CD8-positive, alpha-beta memory T cell (primary cell): ENCODE measurements around the gene FBXW4. TPM values are rescaled to one million over a fixed set of nuclear protein-coding genes. Genes with fewer than 3 reads are reported as not detected.
A peak's percentile ranks its signal among the peaks of the same experiment; 100 is the strongest.

Experiments
- CTCF ChIA-PET: fragments of 350-600 bp; sonication (Branson Sonifier 250); formaldehyde crosslinking; loops from one replicate; lab custom pipeline; 2021; ENCODE audit warnings: antibody characterized with exemption; lab: Charles Lee
- POLR2A ChIA-PET: fragments of 350-600 bp; sonication (Branson Sonifier 250); formaldehyde crosslinking; loops from one replicate; lab custom pipeline; 2021; ENCODE audit warnings: antibody characterized with exemption; lab: Charles Lee
- DNase-seq, 5 donors: peaks; one replicate each; pipeline versions ENCODE4 v3.0.0 to v3.0.0-alpha.2; 2020 to 2022; ENCODE audit warnings: mixed read lengths in 1 of 5
- H3K27ac ChIP-seq: one replicate; pipeline ENCODE4 v1.7.0; 2013; ENCODE audit warnings: low read depth, mild to moderate bottlenecking, low read length, moderate library complexity
- H3K27me3 ChIP-seq: 2 replicates; pipeline ENCODE4 v1.7.0; 2013; ENCODE audit warnings: low read length, mild to moderate bottlenecking; ENCODE audit not compliant: insufficient read depth, poor library complexity, severe bottlenecking
- H3K36me3 ChIP-seq: 2 replicates; pipeline ENCODE4 v1.7.0; 2013; ENCODE audit warnings: mild to moderate bottlenecking, low read length, moderate library complexity; ENCODE audit not compliant: insufficient read depth
- H3K4me1 ChIP-seq: 2 replicates; pipeline ENCODE4 v1.7.0; 2013; ENCODE audit warnings: mild to moderate bottlenecking, low read length, moderate library complexity; ENCODE audit not compliant: insufficient read depth
- H3K4me3 ChIP-seq: 2 replicates; pipeline ENCODE4 v1.7.0; 2013; ENCODE audit warnings: mild to moderate bottlenecking, low read length
- H3K9me3 ChIP-seq: 2 replicates; pipeline ENCODE4 v1.7.0; 2013; ENCODE audit warnings: mild to moderate bottlenecking, low read length
- H3K27ac Mint-ChIP-seq, 8 donors: one replicate each; pipeline ENCODE4 v1.8.0; 2020 to 2021; ENCODE audit warnings: mixed read lengths in 8 of 8, mild to moderate bottlenecking in 6 of 8, inconsistent platforms in 3 of 8, moderate library complexity in 3 of 8
- H3K27me3 Mint-ChIP-seq, 2 donors: one replicate each; pipeline ENCODE4 v1.8.0; 2020 to 2021; ENCODE audit warnings: mixed read lengths in 2 of 2, mild to moderate bottlenecking in 1 of 2, moderate library complexity in 1 of 2
- H3K36me3 Mint-ChIP-seq, 3 donors: one replicate each; pipeline ENCODE4 v1.8.0; 2020 to 2021; ENCODE audit warnings: mixed read lengths in 3 of 3, inconsistent platforms in 1 of 3, mild to moderate bottlenecking in 1 of 3
- H3K4me1 Mint-ChIP-seq, 3 donors: one replicate each; pipeline ENCODE4 v1.8.0; 2020 to 2021; ENCODE audit warnings: mixed read lengths in 3 of 3, inconsistent platforms in 1 of 3, mild to moderate bottlenecking in 1 of 3
- H3K4me3 Mint-ChIP-seq, 7 donors: one replicate each; pipeline ENCODE4 v1.8.0; 2020 to 2021; ENCODE audit warnings: mixed read lengths in 7 of 7, mild to moderate bottlenecking in 6 of 7, moderate library complexity in 4 of 7, inconsistent platforms in 2 of 7
- H3K9me3 Mint-ChIP-seq, 5 donors: one replicate each; pipeline ENCODE4 v1.8.0; 2020 to 2022; ENCODE audit warnings: mixed read lengths in 5 of 5, mild to moderate bottlenecking in 3 of 5, moderate library complexity in 2 of 5, inconsistent platforms in 1 of 5
- polyA plus RNA-seq: library from polyadenylated mRNA; unstranded; fragments of 300-500 nt; fragmentation: Illumina TruSeq; gene quantifications from one replicate; pipeline ENCODE4 v1.2.3, GENCODE V29; 2021
- total RNA-seq, 2 experiments: library from RNA; stranded (reverse); gene quantifications; one replicate each; pipeline ENCODE4 v1.2.3, GENCODE V29; 2021

FBXW4 gene
- total and polyA plus RNA-seq, 3 experiments from 2014 or later: 13.1 to 54.4 (median 44.2) TPM

- no peaks in the 10 kb centered on the region for H3K27me3 ChIP-seq
- H3K4me3 ChIP-seq: no peak overlapping the region
- peaks cover 8% of the 10 kb centered on the region for H3K36me3 ChIP-seq
- POLR2A ChIA-PET: no interaction called here
- H3K27ac ChIP-seq: no peak overlapping the region
- Mint-ChIP-seq H3K4me3 (no peak overlapping the region), H3K27ac (no peak overlapping the region), H3K36me3 (peaks cover 0 to 56% (median 17%) of the 10 kb centered on the region in 3 donors), H3K9me3 (no peaks in the 10 kb centered on the region), H3K4me1 (peaks cover 11 to 47% (median 24%) of the 10 kb centered on the region in 3 donors), H3K27me3 (no peaks in the 10 kb centered on the region)
- CTCF ChIA-PET: no interaction called here
- H3K9me3 ChIP-seq: no peaks in the 10 kb centered on the region
- DNase-seq: no peak
- H3K4me1 ChIP-seq: no peaks in the 10 kb centered on the region
Measured at GRCh38 chr10:101651336-101651735, 43.6 kb downstream of the FBXW4 start.

DNA sequence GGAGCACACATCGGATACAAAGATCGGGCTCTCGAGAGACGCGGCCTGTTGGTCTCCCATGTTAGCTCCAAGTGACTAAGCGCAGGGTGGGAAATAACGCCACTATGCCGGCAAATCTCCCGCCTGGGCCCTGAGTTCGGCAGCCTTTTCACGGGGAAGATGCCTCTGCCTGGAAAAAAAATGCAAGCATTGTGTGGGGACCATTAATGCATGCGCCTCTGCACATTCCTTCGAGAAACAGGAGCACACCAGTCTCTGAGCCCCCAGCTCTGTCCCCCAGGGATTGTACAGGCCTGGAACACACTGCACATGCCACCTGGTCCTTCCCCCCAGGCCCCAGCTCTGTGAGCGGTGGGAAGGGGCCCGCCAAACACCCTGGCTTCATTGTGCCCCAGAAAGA, 44.1 kb downstream of the FBXW4 start:
- peaks cover 8% of the 10 kb centered on the region for H3K36me3 ChIP-seq
- no peak overlapping the region for H3K27ac ChIP-seq
- no peak overlapping the region for H3K4me3 ChIP-seq
- H3K4me1 Mint-ChIP-seq: peaks cover 11 to 45% (median 22%) of the 10 kb centered on the region in 3 donors
- POLR2A ChIA-PET: no interaction called here
- H3K9me3 ChIP-seq: no peaks in the 10 kb centered on the region
- CTCF ChIA-PET: no interaction called here
- H3K27me3 ChIP-seq: no peaks in the 10 kb centered on the region
- no peaks in the 10 kb centered on the region for H3K4me1 ChIP-seq
- no peaks in the 10 kb centered on the region for H3K27me3 Mint-ChIP-seq
- no peak overlapping the region for H3K4me3 Mint-ChIP-seq
- no peaks in the 10 kb centered on the region for H3K9me3 Mint-ChIP-seq
- no peak for DNase-seq
- peak overlapping the region in 1 of 8 donors; percentile 58 for H3K27ac Mint-ChIP-seq
- peaks cover 0 to 54% (median 13%) of the 10 kb centered on the region in 3 donors for H3K36me3 Mint-ChIP-seq

- no peaks in the 10 kb centered on the region for H3K36me3 ChIP-seq
- POLR2A ChIA-PET: no interaction called here
- CTCF ChIA-PET: no interaction called here
- Mint-ChIP-seq H3K36me3 (peaks cover 0 to 57% (median 4%) of the 10 kb centered on the region in 3 donors), H3K4me1 (peaks cover 11 to 49% (median 27%) of the 10 kb centered on the region in 3 donors), H3K9me3 (no peaks in the 10 kb centered on the region), H3K4me3 (peak overlapping the region in 1 of 7 donors; percentile 44), H3K27me3 (peaks cover 0 to under 1% of the 10 kb centered on the region in 2 donors), H3K27ac (peak overlapping the region in 5 of 8 donors; percentile 13 to 88 (median 52))
- no peaks in the 10 kb centered on the region for H3K27me3 ChIP-seq
- H3K4me1 ChIP-seq: no peaks in the 10 kb centered on the region
- DNase-seq: no peak
- H3K27ac ChIP-seq: no peak overlapping the region
- H3K9me3 ChIP-seq: no peaks in the 10 kb centered on the region
- no peak overlapping the region for H3K4me3 ChIP-seq
Measured at GRCh38 chr10:101649525-101650085, 45.4 kb downstream of the FBXW4 start.

DNA sequence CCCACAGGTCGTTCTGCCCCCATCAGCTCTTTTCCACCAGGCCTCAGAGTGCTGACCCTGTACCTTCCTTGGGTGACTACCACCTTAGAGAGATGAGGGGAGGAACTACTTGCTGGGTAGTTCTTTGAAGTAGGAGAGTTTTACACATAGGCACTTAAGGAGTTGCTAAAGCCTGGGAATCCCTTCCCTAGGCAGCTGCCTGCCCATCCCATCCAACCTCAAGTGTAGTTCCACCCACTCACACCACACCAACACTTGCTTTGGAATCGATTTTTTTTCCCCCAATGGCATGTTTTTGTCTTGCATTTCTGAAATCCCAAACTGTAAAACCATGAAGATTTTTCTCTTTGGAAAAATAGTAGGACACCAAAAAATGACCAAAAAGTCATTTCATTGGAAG, 47.7 kb downstream of the FBXW4 start:
- Mint-ChIP-seq H3K36me3 (peaks cover 0 to 77% (median 7%) of the 10 kb centered on the region in 3 donors), H3K4me3 (no peak overlapping the region), H3K27ac (peak overlapping the region in 4 of 8 donors; percentile 27 to 90 (median 66)), H3K4me1 (peaks cover 16 to 69% (median 34%) of the 10 kb centered on the region in 3 donors), H3K9me3 (no peaks in the 10 kb centered on the region), H3K27me3 (peaks cover 0 to 1% of the 10 kb centered on the region in 2 donors)
- Histone ChIP-seq H3K4me1 (no peaks in the 10 kb centered on the region), H3K9me3 (no peaks in the 10 kb centered on the region), H3K27ac (no peak overlapping the region), H3K36me3 (no peaks in the 10 kb centered on the region), H3K4me3 (no peak overlapping the region), H3K27me3 (no peaks in the 10 kb centered on the region)
- DNase-seq: no peak
- POLR2A ChIA-PET: no interaction called here
- CTCF ChIA-PET: no interaction called here

DNA sequence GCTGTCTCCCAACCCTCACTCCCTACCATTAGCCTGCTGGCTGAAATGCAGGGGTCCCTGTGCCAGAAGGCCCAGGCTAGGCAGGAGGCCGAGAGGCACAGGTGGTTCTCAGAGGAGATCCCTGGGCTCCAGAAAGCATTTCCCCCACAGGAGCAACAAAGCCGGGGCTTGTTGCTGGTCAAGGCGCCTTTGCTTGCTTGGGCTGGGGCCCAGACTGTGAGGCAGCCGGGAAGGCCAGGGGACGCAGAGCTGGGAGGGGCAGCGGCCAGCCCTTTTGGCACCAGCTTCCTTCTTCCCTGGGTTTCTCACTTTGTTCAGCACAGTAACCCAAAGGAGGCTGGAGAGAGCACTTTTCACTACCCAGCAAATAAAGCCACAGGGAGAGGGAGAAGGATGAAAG, 48.6 kb downstream of the FBXW4 start:
- Histone ChIP-seq H3K4me3 (no peak overlapping the region), H3K27ac (no peak overlapping the region), H3K36me3 (no peaks in the 10 kb centered on the region), H3K27me3 (no peaks in the 10 kb centered on the region), H3K4me1 (no peaks in the 10 kb centered on the region), H3K9me3 (no peaks in the 10 kb centered on the region)
- peaks cover 0 to 1% of the 10 kb centered on the region in 2 donors for H3K27me3 Mint-ChIP-seq
- ChIA-PET CTCF (no interaction called here), POLR2A (no interaction called here)
- H3K9me3 Mint-ChIP-seq: no peaks in the 10 kb centered on the region
- no peak for DNase-seq
- H3K4me3 Mint-ChIP-seq: no peak overlapping the region
- H3K4me1 Mint-ChIP-seq: peaks cover 16 to 74% (median 38%) of the 10 kb centered on the region in 3 donors
- peak overlapping the region in 1 of 8 donors; percentile 38 for H3K27ac Mint-ChIP-seq
- peaks cover 0 to 80% (median 4%) of the 10 kb centered on the region in 3 donors for H3K36me3 Mint-ChIP-seq

DNA sequence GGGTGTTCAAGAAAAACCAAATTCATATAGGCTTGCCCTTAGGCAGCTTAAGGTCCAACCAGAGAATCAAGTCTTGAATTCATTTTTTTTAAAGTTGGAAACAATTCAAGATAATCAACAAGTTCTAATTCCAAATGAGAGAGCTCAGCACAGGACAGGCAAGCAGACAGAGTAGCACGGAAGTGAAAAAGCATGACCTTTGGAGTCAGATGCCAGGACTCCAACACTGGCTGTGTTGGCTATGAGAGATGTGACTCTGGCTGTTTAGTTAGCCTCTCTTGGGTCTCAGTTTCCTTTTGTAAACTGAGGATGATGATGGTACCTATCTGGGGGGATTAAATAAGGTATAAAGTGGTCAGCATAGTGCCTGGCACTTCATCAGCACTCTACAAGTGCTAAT, 49.3 kb downstream of the FBXW4 start:
- H3K4me3 Mint-ChIP-seq: no peak overlapping the region
- H3K27ac ChIP-seq: no peak overlapping the region
- ChIA-PET POLR2A (no interaction called here), CTCF (no interaction called here)
- no peaks in the 10 kb centered on the region for H3K4me1 ChIP-seq
- no peaks in the 10 kb centered on the region for H3K9me3 Mint-ChIP-seq
- no peaks in the 10 kb centered on the region for H3K36me3 ChIP-seq
- peaks cover 17 to 77% (median 39%) of the 10 kb centered on the region in 3 donors for H3K4me1 Mint-ChIP-seq
- no peaks in the 10 kb centered on the region for H3K9me3 ChIP-seq
- no peaks in the 10 kb centered on the region for H3K27me3 ChIP-seq
- H3K27ac Mint-ChIP-seq: peak overlapping the region in 6 of 8 donors; percentile 27 to 79 (median 51)
- no peak overlapping the region for H3K4me3 ChIP-seq
- H3K36me3 Mint-ChIP-seq: peaks cover 0 to 77% (median 4%) of the 10 kb centered on the region in 3 donors
- H3K27me3 Mint-ChIP-seq: peaks cover 0 to 1% of the 10 kb centered on the region in 2 donors
- no peak for DNase-seq

DNA sequence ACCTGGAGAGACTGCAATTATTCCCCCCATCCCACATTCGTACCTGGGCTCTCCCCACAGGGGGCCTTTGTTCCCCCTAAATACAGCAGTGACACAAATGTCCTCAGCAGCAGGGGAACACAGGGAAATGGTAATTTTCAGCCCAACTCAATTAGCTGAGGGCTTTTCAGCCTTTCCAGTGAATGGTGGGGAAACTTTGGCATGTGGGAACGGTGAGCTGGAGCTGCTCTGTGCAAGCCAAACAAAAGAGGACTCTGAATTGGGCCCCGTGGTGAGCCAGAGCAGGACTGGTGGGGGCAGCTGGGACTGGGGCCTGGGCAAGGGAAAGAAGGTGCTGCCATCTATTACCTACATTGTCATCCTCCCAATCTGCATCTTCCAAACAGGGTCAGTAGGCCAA, 51.0 kb downstream of the FBXW4 start:
- no peak overlapping the region for H3K4me3 Mint-ChIP-seq
- ChIA-PET POLR2A (interaction anchor here (0.6 kb wide), 1 partner anchor 95 kb away, joined by 5 read pairs; no protein-coding TSS in a partner anchor), CTCF (no interaction called here)
- peaks cover 0 to 75% (median 3%) of the 10 kb centered on the region in 3 donors for H3K36me3 Mint-ChIP-seq
- peak overlapping the region in 5 of 8 donors; percentile 32 to 82 (median 60) for H3K27ac Mint-ChIP-seq
- H3K27me3 Mint-ChIP-seq: peaks cover 0 to 3% of the 10 kb centered on the region in 2 donors
- Histone ChIP-seq H3K27me3 (no peaks in the 10 kb centered on the region), H3K27ac (no peak overlapping the region), H3K36me3 (no peaks in the 10 kb centered on the region), H3K4me1 (no peaks in the 10 kb centered on the region), H3K9me3 (no peaks in the 10 kb centered on the region), H3K4me3 (no peak overlapping the region)
- peaks cover 15 to 74% (median 36%) of the 10 kb centered on the region in 3 donors for H3K4me1 Mint-ChIP-seq
- no peaks in the 10 kb centered on the region for H3K9me3 Mint-ChIP-seq
- no peak for DNase-seq

DNA sequence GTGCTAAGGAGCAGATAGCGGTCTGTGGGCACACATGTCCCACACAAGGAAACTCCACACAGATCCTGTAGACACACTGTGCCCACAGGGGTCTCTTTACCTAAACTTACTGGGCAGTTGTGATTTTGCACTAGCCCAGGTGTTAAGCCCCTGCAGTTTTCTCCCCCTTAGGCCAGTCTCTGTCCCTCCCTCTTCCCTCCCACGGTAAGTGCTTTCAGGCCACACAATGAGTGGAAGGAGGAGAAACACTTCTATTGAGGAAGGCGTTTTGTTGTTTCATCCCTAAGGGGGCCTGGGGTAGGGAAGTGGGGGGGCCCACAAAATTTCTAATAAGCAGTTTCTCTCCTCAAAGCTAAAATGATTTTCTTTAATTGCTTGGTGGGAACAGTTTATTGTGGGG, 51.4 kb downstream of the FBXW4 start:
- DNase-seq: no peak
- H3K4me3 ChIP-seq: no peak overlapping the region
- no peaks in the 10 kb centered on the region for H3K27me3 ChIP-seq
- ChIA-PET CTCF (no interaction called here), POLR2A (interaction anchor here (0.6 kb wide), 1 partner anchor 95 kb away, joined by 5 read pairs; no protein-coding TSS in a partner anchor)
- H3K9me3 ChIP-seq: no peaks in the 10 kb centered on the region
- Mint-ChIP-seq H3K27ac (peak overlapping the region in 1 of 8 donors; percentile 32), H3K27me3 (peaks cover 0 to 3% of the 10 kb centered on the region in 2 donors), H3K9me3 (no peaks in the 10 kb centered on the region), H3K4me3 (no peak overlapping the region), H3K36me3 (peaks cover 0 to 75% (median 3%) of the 10 kb centered on the region in 3 donors), H3K4me1 (peaks cover 15 to 70% (median 32%) of the 10 kb centered on the region in 3 donors)
- H3K27ac ChIP-seq: no peak overlapping the region
- no peaks in the 10 kb centered on the region for H3K4me1 ChIP-seq
- H3K36me3 ChIP-seq: no peaks in the 10 kb centered on the region
